IMR-90 (cell line): ENCODE results near the gene SLC6A2.

Experiments
- BHLHE40 ChIP-seq: fragments of 150-350 bp; IDR thresholded peaks from 2 replicates; pipeline ENCODE4 v1.6.1; 2016; ENCODE audit warnings: mild to moderate bottlenecking, low read depth, low read length
- CTCF ChIP-seq: conservative IDR thresholded peaks from 2 replicates; pipeline ENCODE4 v1.5.1; 2012; ENCODE audit warnings: mild to moderate bottlenecking, low read depth, low read length, improper control_type of control experiment
- MXI1 ChIP-seq: IDR thresholded peaks from 2 replicates; pipeline ENCODE4 v1.6.1; 2012; ENCODE audit warnings: low read depth, mild to moderate bottlenecking, low read length, moderate library complexity, borderline replicate concordance
- POLR2A ChIP-seq: IDR thresholded peaks from 2 replicates; pipeline ENCODE4 v1.6.1; 2012; ENCODE audit warnings: mild to moderate bottlenecking, low read depth, low read length
- RAD21 ChIP-seq: IDR thresholded peaks from 2 replicates; pipeline ENCODE4 v1.6.1; 2012; ENCODE audit warnings: low read length, improper control_type of control experiment
- SMC3 ChIP-seq: fragments of 150-350 bp; IDR thresholded peaks from 2 replicates; pipeline ENCODE4 v1.6.1; 2016; ENCODE audit warnings: low read depth, mild to moderate bottlenecking, antibody characterized with exemption, low read length, moderate library complexity

DNA sequence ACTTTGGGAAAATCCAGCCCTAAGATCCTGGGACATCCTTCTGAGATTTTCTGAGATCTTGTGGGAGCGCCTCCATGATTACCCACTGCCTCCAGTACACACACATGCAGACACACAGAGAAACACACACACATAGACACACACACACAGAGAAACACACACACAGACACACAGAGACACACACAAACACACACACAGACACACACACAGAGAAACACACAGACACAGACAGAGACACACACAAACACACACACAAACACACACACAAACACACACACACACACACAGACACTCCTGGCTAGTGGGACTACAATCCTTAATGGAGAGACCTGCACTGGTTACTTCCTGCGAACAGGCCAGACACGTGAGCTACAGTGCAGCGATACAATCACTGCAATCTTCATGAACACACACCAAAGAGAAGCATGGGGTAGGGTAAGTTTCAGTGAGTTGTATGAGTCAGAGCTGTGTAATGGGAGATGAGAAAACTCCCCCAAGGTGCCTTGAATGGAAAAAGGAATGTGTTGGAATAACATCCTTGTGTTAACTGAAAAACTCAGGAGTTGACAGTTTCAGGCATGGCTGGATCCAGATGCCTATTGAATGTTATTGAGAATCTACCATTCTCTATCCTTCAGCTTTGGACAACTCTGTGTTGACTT, 79.5 kb downstream of the SLC6A2 start:
- TF ChIP-seq CTCF = no peak
- no peak for TF ChIP-seq SMC3
- no peak for TF ChIP-seq BHLHE40
- no peak for TF ChIP-seq RAD21
- no peak for TF ChIP-seq POLR2A
- TF ChIP-seq MXI1 = no peak
